ENCODE data around the gene PTX4.
"Not testable (repeated sequence)": the region's sequence is repeated elsewhere in the genome, so short reads cannot be mapped to it uniquely, and the experiment has no call there.

Gene PTX4

DNA sequence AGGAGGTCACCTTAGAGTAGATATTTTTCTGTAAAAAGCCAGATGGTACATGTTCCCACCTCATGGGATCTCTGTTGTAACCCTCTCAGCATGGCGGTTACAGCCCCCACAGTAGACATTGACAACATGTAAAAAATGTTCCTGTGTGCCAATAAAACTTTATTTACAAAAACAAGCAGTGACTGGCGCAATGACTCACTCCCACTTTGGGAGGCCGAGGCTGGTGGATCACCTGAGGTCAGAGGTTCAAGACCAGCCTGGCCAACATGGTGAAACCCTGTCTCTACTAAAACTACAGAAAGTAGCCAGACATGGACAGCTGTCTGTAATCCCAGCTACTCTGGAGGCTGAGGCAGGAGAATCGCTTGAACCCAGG, 49.1 kb downstream of the PTX4 start:
- not testable (repeated sequence) for DNase-seq

- DNase-seq: no peak
Measured at GRCh38 chr16:1439058-1439698, 49.6 kb downstream of the PTX4 start.

DNA sequence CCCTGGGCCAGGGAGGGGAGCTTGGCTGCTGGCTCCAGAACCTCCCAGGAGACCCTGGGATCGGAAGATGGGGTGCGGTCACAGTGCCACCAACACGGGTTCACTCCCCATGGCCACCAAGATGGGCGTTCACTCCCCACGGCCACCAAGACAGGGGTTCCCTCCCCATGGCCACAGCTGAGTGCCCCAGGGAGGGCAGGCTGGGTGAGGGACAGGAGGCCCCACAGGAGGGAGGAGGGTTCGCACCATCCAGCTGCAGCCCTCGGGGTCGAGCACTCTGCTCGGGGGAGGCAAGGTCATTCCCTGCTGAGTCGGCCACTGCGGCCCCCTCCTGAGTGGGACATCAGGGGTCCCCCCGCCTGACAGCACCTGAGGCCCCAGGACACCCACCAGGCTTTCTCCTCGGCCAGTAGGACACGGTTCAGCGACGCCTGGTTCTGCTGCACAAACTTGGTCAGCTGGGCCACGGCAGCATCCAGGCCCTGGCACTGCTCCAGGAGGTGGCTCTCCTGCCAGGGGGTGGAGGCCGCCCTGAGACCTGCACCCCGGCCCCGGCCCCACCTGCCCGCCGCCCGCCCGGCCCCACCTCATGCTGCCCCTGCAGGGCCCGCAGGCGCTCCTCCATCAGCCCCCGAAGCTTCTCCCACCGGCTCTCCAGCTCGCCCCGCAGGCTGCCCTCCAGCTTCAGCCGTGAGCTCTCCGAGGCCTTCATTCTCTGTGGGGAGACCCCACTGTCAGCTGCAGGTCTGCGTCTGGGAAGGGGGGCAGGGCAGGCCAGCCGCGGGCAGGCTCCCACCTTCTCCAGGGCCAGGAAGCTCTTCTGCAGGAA, 50.3 kb downstream of the PTX4 start:
- no peak for DNase-seq

DNA sequence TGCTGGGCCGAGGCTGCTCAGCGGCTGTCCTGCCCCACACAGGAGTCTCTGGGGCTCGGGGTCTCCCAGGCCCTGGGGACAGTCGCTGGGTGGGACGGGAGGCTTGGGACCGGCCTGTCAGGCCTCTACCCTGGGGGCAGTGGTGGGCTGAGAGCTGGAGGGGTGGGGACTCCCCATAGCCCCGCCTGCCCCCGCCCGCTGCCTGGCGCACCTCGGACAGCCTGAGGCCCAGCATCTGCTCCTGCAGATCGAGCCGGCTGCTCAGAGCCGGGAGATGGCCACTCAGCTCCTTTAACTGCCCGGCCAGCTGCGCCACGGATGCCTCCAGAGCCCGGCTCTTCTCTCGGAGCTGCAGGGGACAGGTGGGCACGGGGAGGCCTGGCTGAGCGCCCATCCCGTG, 51.1 kb downstream of the PTX4 start:
- no peak for DNase-seq

DNA sequence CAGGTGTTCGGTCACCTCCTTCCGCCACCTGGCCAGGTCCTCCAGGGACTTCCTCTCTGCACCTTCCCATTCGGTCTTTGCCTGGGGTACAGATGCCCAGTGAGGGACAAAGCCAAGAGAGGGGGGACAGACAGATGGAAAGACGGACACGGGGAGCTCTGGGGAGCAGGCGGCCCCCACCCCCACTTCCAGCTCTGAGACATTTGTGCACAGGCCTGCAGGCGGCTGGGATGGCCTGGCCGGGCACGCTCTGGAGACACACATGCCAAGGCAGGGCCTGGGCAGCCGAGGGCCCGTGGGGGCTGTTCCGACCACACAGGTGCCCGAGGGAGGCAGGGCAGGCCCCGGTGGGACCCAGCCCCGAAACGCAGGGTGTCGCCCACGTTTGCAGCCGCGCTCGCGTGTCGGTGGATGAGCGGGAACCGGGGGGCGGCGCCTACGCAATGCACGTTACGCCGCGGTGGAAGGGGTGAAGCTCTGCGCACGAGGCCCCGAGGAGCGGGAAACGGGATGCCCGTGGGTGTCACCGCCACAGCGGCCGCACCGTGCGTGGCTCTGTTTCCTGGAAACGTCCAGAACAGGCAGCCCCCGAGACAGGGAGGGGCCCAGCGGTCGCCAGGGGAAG, 51.9 kb downstream of the PTX4 start:
- DNase-seq: no peak

GRCh38 chr16:1435921-1436697, 52.6 kb downstream of the PTX4 start:
- DNase-seq: no peak
